C4-2B (cell line): ENCODE measurements around the gene VOPP1.

Experiments
- CTCF ChIP-seq: fragments of 450-650 bp; conservative IDR thresholded peaks from 2 replicates; pipeline ENCODE4 v1.5.1; 2017; ENCODE audit warnings: mild to moderate bottlenecking
- ZFX ChIP-seq: fragments of 450-650 bp; IDR thresholded peaks from 2 replicates; pipeline ENCODE4 v1.6.1; 2017

DNA sequence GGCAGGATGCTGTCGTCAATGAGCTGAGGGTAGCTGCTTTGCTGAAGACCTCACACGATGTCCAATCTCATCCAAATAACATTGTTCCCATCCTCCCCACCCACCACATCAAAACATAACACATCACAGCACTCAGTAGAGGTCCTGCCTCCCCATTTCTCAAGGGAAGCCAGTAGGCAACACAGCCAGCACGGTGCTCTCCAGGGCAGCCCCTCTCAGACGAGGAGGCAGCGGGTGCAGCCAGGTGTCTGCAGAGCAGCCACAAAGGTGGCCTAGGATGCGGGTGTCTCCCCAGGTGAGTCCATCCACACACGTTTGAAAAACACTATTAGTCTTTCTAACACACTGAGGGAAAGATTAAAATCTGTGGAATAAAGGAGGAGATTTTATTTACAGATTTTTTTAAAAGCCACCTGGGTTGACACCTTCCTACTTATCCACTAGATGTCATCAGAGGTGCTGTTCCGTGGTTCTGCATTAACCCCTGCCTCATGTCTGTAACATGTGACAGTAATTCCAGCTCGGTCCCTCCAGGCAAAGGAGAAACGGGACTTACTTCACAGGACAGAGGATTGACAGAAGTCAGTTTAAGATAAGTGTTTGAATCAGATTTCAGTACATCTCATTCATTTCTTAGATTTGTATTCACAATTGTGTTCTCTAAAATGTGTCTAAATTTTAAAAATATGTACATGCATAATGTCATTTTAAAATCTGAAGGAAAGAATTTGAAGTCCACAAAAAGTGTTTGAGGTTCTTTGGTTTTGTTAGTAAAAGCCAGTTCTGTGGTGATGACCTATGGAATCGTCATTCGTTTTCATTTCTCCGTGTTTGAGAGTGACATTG, 139.1 kb downstream of the VOPP1 start:
- peak; percentile 91 for TF ChIP-seq CTCF
- TF ChIP-seq ZFX = no peak
